NCI-H748 (cell line): ENCODE measurements around the gene DPT.
"Not testable (repeated sequence)": the region's sequence is repeated elsewhere in the genome, so short reads cannot be mapped to it uniquely, and the experiment has no call there.

Experiments
- DNase-seq: peaks from one replicate; lab custom pipeline; 2025; ENCODE audit not compliant: unreplicated experiment; lab: John Stamatoyannopoulos, UW

DPT gene

GRCh38 chr1:168728473-168729404, at the start of gene DPT:
DPT (minus strand) TSS chr1:168729206; CDS start chr1:168729174, 32 bp downstream.
- DNase-seq = no peak

GRCh38 chr1:168775366-168775765, 46.4 kb upstream of the DPT start:
- no peak for DNase-seq

DNA sequence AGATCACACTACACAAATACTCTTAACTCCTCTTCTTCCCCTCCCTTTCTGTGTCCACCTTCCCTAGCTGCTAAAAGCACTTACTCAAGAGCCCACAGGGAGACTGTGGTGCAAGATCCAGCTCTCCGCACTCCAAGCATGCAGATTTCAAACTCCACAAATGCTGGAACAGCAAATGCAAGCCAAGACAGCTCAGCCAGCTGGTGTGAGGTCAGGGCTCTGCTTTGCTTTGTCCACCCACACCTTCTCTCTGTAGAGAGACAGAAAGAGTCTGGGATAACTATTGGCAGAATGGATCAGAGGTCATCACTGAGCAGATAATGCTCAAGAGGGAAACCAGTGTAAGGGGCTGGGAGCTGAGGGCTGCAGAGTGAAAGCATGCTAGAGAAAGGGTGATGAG, 45.2 kb upstream of the DPT start:
- DNase-seq = no peak

DNA sequence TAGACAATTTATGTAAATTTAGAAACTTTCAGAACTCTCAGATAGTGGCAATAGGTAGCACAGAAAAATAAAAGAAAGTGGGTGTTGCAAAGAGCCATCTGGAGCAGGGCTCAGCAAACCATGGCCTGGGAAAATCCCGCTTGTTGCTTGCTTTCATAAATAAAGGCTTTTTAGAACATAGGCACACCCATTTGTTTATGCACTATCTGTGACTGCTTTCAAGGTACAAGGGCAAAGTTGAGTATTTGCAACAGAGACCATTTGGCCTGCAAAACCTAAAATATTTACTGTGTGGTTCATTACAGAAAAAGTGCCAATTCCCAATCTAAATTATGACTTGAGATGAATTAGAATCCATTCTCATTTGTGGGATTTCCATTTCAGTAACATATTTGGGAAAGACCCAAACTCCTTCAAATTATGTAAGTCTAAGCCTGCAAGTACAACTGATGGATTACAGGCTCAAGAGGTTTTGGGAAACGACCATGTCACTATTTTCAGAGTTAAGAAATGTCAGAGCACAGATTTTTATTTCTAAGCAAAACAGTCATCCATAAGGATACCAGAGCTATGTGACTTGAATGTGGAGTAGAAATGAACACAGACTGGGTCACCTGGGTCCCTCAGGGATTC, 43.5 kb upstream of the DPT start:
- no peak for DNase-seq

DNA sequence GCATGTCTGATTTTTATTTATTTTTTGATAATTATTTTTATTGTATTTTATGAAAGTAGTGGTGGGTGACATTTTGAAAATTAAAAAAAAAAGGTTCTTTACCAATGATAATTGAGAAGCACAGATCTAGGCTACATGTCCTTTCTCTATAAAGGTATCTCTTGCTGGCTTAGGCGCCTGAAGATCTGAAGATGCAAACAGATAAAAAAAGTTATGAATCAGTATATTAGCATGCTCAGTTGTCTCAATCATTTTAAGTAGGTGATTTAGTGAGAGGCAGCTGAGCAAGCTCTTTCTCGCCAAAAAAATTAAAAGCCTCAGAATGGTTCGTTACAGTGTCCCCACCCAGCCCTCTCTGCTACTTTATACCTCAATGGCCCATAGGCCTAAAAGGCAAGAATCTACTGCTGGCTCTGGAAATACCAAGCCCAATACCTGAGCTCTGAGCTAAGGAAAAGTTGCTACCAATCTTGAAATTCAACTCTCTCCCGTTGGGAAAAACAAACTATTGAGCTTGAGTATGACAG, 42.2 kb upstream of the DPT start:
- DNase-seq = no peak

DNA sequence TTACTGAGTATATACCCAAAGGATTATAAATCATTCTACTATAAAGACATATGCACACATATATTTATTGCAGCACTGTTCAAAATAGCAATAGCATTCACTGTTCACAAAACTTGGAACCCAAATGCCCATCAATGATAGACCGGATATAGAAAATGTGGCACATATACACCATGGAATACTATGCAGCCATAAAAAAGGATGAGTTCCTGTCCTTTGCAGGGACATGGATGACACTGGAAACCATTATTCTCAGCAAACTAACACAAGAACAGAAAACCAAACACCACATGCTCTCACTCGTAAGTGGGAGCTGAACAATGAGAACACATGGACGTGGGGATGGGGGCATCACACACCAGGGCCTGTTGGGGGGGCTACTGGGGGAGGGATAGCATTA, 40.9 kb upstream of the DPT start:
- DNase-seq = not testable (repeated sequence)

GRCh38 chr1:168767894-168768584, 39.0 kb upstream of the DPT start:
- DNase-seq = no peak

DNA sequence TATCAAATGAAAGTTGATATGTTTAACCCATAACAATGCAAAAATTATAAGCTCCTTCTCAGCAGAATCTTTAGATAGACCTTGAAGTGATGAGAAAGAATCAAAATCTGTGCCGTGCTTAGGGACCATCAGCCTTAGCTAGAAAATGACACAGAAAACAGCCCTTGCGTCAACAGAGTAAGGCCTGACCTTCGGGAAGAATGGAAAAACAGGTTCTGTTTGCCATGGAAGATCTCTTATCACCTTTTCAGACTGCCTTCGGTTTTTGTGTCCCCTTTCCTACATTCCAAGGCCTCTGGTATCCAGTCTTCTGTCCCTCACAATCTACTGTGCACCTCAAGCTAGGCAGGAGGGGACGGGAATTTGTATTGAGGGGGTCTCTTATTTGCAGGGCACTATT, 37.6 kb upstream of the DPT start:
- no peak for DNase-seq

DNA sequence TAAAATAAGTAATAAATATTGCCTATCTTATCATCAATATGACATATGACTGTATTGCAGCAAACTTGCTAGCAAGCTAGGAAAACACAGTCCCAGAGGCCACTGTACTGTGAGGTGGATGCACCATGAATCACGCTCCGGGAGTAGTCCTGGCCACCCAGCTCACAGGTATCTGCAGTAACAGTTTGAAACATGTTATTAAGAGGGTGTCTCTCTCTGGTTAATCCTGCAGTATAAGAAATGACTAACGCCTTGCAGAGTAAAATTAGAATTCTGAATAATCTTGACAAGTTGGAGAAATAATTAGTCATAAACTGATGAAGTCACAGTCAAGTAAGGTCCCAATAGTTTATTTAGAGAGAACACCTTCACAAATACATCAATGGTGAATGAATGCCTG, 34.0 kb upstream of the DPT start:
- DNase-seq = no peak

DNA sequence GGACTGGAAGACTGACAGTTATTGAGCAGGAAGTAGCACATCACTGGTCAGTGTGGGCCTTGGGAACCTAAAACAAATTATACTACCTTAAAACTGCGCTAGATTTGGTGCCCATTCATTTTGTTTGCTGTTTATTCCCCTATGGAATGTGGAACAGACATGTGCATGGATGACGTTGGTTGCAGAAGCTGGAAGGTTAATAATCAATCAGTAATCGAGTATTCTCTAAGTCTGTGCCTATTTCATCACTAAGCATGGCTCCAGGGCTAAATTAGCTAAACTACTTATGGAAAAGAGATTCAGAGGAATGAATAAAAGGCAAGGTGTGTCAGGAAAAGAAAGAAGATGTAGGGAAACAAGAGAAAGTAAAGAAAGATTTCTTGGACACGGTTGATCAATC, 33.5 kb upstream of the DPT start:
- DNase-seq = no peak

DNA sequence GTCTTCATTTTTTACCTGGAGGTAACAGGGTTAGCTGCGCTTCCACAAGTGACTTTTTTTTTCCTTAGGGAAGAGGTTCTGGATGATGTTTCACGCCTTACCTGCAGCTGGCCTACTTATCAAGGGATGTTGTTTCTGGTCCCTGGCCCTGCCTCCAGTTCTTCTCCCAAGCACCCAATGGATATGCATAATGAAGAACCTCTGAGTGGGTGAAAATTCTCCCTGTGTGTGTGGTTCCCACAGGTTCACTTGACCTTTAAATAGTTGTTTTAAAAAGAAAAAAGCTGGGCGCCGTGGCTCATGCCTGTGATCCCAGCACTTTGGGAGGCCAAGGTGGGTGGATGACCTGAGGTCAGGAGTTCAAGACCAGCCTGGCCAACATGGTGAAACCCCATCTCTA, 31.8 kb upstream of the DPT start:
- DNase-seq = no peak

DNA sequence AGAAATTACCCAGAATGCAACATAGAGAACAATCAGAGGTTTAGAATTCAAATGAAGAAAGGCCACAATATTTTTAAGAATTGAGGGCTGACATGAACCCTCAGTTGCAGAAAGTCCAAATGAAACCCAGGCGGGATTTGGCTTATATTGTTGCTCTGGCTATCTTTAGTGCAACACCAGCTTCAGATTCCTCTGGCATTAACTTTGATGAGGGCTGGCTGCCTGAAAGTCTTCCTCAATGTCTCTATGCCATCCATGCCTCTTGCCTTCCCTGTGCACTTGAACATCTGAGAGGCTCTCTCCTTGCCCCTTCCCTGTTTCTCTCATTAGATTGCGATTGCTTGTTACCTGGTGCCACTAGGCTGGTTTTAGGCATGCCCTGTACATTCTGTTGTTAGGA, 31.2 kb upstream of the DPT start:
- no peak for DNase-seq

DNA sequence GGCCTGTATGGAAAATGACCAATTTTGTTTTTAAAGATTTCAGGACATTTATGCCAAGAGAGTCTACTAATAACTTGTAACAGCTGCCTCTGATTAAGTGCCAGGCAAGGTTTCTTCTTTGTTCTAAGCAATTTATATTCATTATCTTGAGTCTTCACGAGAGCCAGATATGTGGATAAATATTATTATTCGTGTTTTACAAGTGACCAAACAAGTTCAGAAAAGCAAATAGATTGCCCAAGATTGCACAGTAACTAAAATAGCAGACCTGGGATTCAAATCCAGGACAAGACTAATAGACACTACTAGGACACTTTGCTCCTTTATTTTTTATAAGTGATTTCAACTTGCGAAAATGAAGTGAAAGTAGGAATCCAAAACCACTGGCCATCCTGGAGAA, 30.1 kb upstream of the DPT start:
- no peak for DNase-seq

DNA sequence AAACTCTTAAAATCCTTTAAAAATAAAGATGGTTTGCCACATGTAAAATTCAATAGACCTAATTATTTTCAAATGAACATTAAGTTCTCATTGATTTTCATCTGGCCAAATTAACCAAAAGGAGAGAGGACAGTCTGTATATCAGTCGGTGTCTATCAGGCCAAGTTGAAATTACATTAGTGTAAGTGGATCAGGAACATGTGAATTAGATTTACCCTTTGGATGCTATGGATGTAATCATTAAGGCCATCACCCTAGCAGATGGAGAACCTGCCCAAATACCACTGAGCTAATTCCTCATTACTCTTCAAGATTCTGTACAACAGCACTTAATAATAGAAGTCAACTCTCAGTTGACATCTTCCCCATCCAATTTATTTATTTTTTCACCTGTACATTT, 29.5 kb upstream of the DPT start:
- DNase-seq = no peak

DNA sequence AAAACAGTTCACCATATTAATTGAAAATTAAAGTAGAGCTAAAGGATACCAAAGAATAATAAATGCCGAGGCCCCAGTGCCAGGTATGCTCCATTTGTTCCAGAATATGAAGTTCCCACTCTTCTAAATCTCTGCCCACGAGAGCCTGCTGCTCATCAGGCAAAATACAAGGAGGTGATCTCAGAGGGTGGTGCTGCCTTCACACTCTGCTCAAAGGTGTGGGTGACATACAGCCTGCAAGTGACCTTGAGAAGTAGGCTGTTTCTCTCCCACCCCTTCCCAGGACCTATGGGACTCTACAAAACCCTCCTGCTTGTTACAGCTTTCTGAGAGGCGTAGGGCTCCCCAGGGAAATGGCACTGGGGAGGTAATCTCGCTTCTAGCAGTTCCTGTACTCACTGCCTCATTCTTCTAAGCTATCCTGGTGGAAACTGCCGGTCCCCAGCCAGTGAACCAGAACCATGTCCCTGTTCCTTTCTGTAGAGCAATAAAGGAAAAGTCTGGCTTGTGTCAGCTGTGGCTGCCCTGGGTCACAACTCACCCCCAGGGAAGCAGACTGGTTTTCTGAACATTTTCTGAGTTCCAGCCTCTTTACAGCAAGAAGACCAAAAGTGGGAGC, 26.9 kb upstream of the DPT start:
- DNase-seq = no peak

DNA sequence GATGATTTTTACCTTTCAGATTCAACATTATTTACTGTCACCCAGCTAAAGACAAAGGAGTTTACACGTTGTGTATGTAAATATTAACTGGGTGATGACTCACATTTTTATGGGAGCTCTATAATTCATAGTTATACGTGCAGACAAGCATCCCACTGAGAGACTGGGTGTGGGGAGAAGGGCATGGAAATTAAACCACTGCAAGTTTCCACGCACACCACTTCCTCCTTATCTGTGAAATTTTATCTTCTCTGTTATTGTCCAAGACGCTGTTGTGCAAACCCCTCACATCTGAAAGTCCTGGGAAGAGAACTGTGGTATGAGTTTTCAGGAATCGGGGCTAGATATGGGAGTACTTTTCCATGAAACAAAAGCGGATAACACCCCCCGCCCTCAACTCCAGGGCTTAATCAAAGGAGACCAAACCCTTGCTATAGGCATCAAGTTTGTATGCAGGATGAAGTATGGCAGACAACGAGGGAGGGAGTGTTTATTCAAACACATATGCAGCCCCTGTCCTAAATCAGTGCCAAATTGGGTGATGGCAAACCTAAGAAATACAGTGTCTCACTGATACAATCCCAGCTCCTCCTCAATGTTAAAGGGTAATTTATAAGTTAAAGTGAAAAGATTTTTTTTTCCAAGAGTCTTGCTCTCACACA, 23.3 kb upstream of the DPT start:
- DNase-seq = no peak

- no peak for DNase-seq
These were observed 22.2 kb upstream of the DPT start for GRCh38 chr1:168751195-168751650.

DNA sequence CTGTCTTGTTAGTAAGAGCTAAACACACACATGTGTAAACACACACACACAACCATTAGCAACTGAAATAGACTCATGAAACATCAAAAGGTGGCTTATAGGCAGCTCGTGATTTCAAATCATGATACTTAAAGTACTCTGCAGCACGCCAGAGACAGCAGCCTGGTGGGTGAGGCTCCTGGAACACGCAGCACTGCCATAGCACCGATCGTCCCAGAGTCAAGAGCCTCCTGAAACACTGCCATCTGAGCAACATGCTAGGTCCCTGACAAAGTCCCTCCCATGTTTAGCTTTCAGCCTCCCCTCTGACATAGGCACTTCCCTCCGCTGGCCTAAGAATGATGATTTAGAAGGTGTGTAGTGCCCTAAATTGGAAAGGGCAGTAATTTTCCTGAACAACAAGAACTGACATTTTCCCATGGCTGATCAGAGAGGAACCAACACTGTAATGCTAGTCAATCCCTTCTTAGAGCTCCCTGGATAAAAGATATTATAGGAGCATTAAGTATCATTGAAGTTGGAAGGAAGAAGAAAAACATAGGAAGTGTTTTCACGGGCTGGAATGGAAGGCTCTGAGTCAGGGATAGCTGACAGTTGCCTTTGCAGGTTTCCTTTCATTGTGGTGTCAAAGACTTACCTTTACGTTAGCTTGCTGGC, 14.1 kb upstream of the DPT start:
- no peak for DNase-seq

DNA sequence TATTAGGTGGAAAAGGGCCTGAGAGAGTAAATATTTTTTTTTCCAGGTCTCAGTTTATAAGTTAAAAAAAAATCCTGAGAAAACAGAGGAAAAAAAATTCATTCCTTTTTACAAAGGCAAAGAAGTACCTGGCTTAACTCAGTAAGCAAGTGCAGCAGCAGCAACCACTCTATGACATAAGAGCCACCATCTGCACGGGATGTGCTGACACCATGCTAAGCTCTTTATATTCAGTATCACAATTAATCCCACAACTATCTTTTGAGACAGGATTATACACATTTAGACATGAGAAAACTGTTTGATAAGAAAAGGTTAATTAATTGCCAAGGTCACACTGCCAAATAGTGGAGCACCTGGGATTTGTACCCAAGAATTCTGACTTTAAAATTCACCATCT, 13.4 kb upstream of the DPT start:
- no peak for DNase-seq

DNA sequence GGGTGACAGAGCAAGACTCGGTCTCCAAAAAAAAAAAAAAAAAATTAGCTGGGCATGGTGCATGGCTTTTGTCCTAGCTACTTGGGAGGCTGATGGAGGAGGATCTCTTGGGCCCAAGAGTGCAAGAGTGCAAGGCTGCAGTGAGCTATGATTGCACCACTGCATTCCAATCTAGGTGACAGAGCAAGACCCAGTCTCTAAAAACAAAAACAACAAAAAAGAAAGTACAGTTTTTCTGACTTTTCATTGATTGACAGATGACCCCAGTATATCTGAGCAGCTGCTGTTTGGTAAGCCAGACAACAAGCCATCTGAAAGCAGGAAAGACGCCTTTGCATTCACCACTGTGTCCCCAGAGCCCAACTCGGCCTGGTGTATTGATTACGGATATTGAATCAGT, 10.9 kb upstream of the DPT start:
- no peak for DNase-seq
